ENCODE results near the gene EMC8. TPM values are rescaled to one million over a fixed set of nuclear protein-coding genes. Genes with fewer than 3 reads are reported as not detected.
A peak's percentile ranks its signal among the peaks of the same experiment; 100 is the strongest.

EMC8 gene
- total RNA-seq, 1 donor from 2014 or later = 20.0 TPM

GRCh38 chr16:85812811-85813700 lies 13.7 kb upstream of the EMC8 start:
- peak; percentile 55 for DNase-seq
- intact Hi-C loops (cut with DNase I) = no loop called here
- Histone ChIP-seq H3K4me1 (no peaks in the 10 kb centered on the region), H3K27ac (no peak overlapping the region), H3K36me3 (no peaks in the 10 kb centered on the region), H3K9me3 (no peaks in the 10 kb centered on the region), H3K27me3 (peaks cover 18% of the 10 kb centered on the region), H3K4me3 (no peak overlapping the region)
- no peak for ATAC-seq
- TF ChIP-seq CTCF (IDR thresholded peaks at IDR 0.05) = no peak

GRCh38 chr16:85812031-85812807 lies 12.9 kb upstream of the EMC8 start:
- DNase-seq (peak; percentile 45), ATAC-seq (no peak)
- intact Hi-C loops (cut with DNase I) = no loop called here
- TF ChIP-seq CTCF (IDR thresholded peaks at IDR 0.05) = no peak
- no peaks in the 10 kb centered on the region for H3K9me3 ChIP-seq
- H3K27me3 ChIP-seq = peaks cover 12% of the 10 kb centered on the region
- no peak overlapping the region for H3K4me3 ChIP-seq
- no peaks in the 10 kb centered on the region for H3K4me1 ChIP-seq
- H3K27ac ChIP-seq = no peak overlapping the region
- peaks cover under 1% of the 10 kb centered on the region for H3K36me3 ChIP-seq

GRCh38 chr16:85810742-85811115 lies 11.4 kb upstream of the EMC8 start:
- DNase-seq (peak; percentile 54), ATAC-seq (no peak)
- no peak for TF ChIP-seq CTCF (IDR thresholded peaks at IDR 0.05)
- no peak overlapping the region for H3K4me3 ChIP-seq
- intact Hi-C loops (cut with DNase I) = no loop called here
- no peaks in the 10 kb centered on the region for H3K4me1 ChIP-seq
- no peak overlapping the region for H3K27ac ChIP-seq
- H3K36me3 ChIP-seq = peaks cover 15% of the 10 kb centered on the region
- peaks cover 11% of the 10 kb centered on the region for H3K27me3 ChIP-seq
- H3K9me3 ChIP-seq = no peaks in the 10 kb centered on the region

- TF ChIP-seq CTCF (IDR thresholded peaks at IDR 0.05) = no peak
- peak; percentile 30 for DNase-seq
- Histone ChIP-seq H3K27me3 (peaks cover 11% of the 10 kb centered on the region), H3K27ac (no peak overlapping the region), H3K4me1 (no peaks in the 10 kb centered on the region), H3K36me3 (peaks cover 20% of the 10 kb centered on the region), H3K9me3 (no peaks in the 10 kb centered on the region), H3K4me3 (no peak overlapping the region)
- intact Hi-C loops (cut with DNase I) = no loop called here
- ATAC-seq = no peak
Measured at GRCh38 chr16:85810097-85810741, 10.9 kb upstream of the EMC8 start.

GRCh38 chr16:85809645-85810044 lies 10.3 kb upstream of the EMC8 start:
- ATAC-seq (no peak), DNase-seq (peak; percentile 45)
- H3K4me1 ChIP-seq = no peaks in the 10 kb centered on the region
- no peaks in the 10 kb centered on the region for H3K9me3 ChIP-seq
- intact Hi-C loops (cut with DNase I) = no loop called here
- peaks cover 11% of the 10 kb centered on the region for H3K27me3 ChIP-seq
- H3K27ac ChIP-seq = no peak overlapping the region
- H3K36me3 ChIP-seq = peaks cover 26% of the 10 kb centered on the region
- TF ChIP-seq CTCF (IDR thresholded peaks at IDR 0.05) = no peak
- H3K4me3 ChIP-seq = no peak overlapping the region
